ENCODE measurements around the gene CCDC191. TPM values are rescaled to one million over a fixed set of nuclear protein-coding genes. Genes with fewer than 3 reads are reported as not detected.

The CCDC191 gene
- total RNA-seq (2014; rRNA removed; shearing (Covaris generic); ENCODE audit: low replicate concordance): 0.14 and 0.23 TPM in 2 replicates

- DNase-seq (ENCODE audit: low read depth): peak; percentile 97
- in situ Hi-C loops (cut with HindIII; ENCODE audit: low pct_unique_long_range_greater_than_20kb, low sequenced_read_pairs): no loop called here
Observed at GRCh38 chr3:114056130-114057010, at the start of gene CCDC191, which contains the start of gene QTRT2. TSS of gene CCDC191 (minus strand) at chr3:114056526. CDS start at chr3:114056466, 60 bp downstream. TSS of gene QTRT2 (plus strand) at chr3:114056737. CDS start at chr3:114065258, 8,521 bp downstream.

GRCh38 chr3:114104414-114104813 lies 48.1 kb upstream of the CCDC191 start:
- DNase-seq (ENCODE audit: low read depth): no peak
- in situ Hi-C loops (cut with HindIII; ENCODE audit: low pct_unique_long_range_greater_than_20kb, low sequenced_read_pairs): no loop called here

- DNase-seq (ENCODE audit: low read depth): no peak
- in situ Hi-C loops (cut with HindIII; ENCODE audit: low pct_unique_long_range_greater_than_20kb, low sequenced_read_pairs): no loop called here
Observed at GRCh38 chr3:114103858-114104257, 47.5 kb upstream of the CCDC191 start.

GRCh38 chr3:114103181-114103580 lies 46.9 kb upstream of the CCDC191 start:
- DNase-seq (ENCODE audit: low read depth): no peak
- in situ Hi-C loops (cut with HindIII; ENCODE audit: low pct_unique_long_range_greater_than_20kb, low sequenced_read_pairs): no loop called here

- DNase-seq (ENCODE audit: low read depth): no peak
- in situ Hi-C loops (cut with HindIII; ENCODE audit: low pct_unique_long_range_greater_than_20kb, low sequenced_read_pairs): no loop called here
Observed at GRCh38 chr3:114101101-114101500, 44.8 kb upstream of the CCDC191 start.

GRCh38 chr3:114095796-114096195 lies 39.5 kb upstream of the CCDC191 start:
- no peak for DNase-seq (ENCODE audit: low read depth)
- in situ Hi-C loops (cut with HindIII; ENCODE audit: low pct_unique_long_range_greater_than_20kb, low sequenced_read_pairs): no loop called here

GRCh38 chr3:114093596-114093995 lies 37.3 kb upstream of the CCDC191 start:
- DNase-seq (ENCODE audit: low read depth): peak; percentile 7
- in situ Hi-C loops (cut with HindIII; ENCODE audit: low pct_unique_long_range_greater_than_20kb, low sequenced_read_pairs): no loop called here

- in situ Hi-C loops (cut with HindIII; ENCODE audit: low pct_unique_long_range_greater_than_20kb, low sequenced_read_pairs): no loop called here
- no peak for DNase-seq (ENCODE audit: low read depth)
Observed at GRCh38 chr3:114093016-114093380, 36.7 kb upstream of the CCDC191 start.

- in situ Hi-C loops (cut with HindIII; ENCODE audit: low pct_unique_long_range_greater_than_20kb, low sequenced_read_pairs): no loop called here
- no peak for DNase-seq (ENCODE audit: low read depth)
Observed at GRCh38 chr3:114092151-114093015, 36.1 kb upstream of the CCDC191 start.

GRCh38 chr3:114089675-114090074 lies 33.3 kb upstream of the CCDC191 start:
- in situ Hi-C loops (cut with HindIII; ENCODE audit: low pct_unique_long_range_greater_than_20kb, low sequenced_read_pairs): no loop called here
- no peak for DNase-seq (ENCODE audit: low read depth)

GRCh38 chr3:114086356-114086755 lies 30.0 kb upstream of the CCDC191 start:
- in situ Hi-C loops (cut with HindIII; ENCODE audit: low pct_unique_long_range_greater_than_20kb, low sequenced_read_pairs): no loop called here
- DNase-seq (ENCODE audit: low read depth): no peak

- in situ Hi-C loops (cut with HindIII; ENCODE audit: low pct_unique_long_range_greater_than_20kb, low sequenced_read_pairs): no loop called here
Observed at GRCh38 chr3:114083112-114083511, 26.8 kb upstream of the CCDC191 start.

GRCh38 chr3:114081037-114081436 lies 24.7 kb upstream of the CCDC191 start:
- in situ Hi-C loops (cut with HindIII; ENCODE audit: low pct_unique_long_range_greater_than_20kb, low sequenced_read_pairs): no loop called here
- DNase-seq (ENCODE audit: low read depth): no peak

More at GRCh38 chr3:114083112-114083511, 26.8 kb upstream of the CCDC191 start:
- DNase-seq (ENCODE audit: low read depth): no peak

GRCh38 chr3:114080201-114080600 lies 23.9 kb upstream of the CCDC191 start:
- in situ Hi-C loops (cut with HindIII; ENCODE audit: low pct_unique_long_range_greater_than_20kb, low sequenced_read_pairs): no loop called here
- DNase-seq (ENCODE audit: low read depth): no peak

GRCh38 chr3:114079761-114080160 lies 23.4 kb upstream of the CCDC191 start:
- no peak for DNase-seq (ENCODE audit: low read depth)
- in situ Hi-C loops (cut with HindIII; ENCODE audit: low pct_unique_long_range_greater_than_20kb, low sequenced_read_pairs): no loop called here

- in situ Hi-C loops (cut with HindIII; ENCODE audit: low pct_unique_long_range_greater_than_20kb, low sequenced_read_pairs): no loop called here
- no peak for DNase-seq (ENCODE audit: low read depth)
Observed at GRCh38 chr3:114078126-114078525, 21.8 kb upstream of the CCDC191 start.

- in situ Hi-C loops (cut with HindIII; ENCODE audit: low pct_unique_long_range_greater_than_20kb, low sequenced_read_pairs): no loop called here
- DNase-seq (ENCODE audit: low read depth): no peak
Observed at GRCh38 chr3:114076711-114077110, 20.4 kb upstream of the CCDC191 start.

- no peak for DNase-seq (ENCODE audit: low read depth)
- in situ Hi-C loops (cut with HindIII; ENCODE audit: low pct_unique_long_range_greater_than_20kb, low sequenced_read_pairs): no loop called here
Observed at GRCh38 chr3:114071786-114072185, 15.5 kb upstream of the CCDC191 start.

GRCh38 chr3:114068336-114068735 lies 12.0 kb upstream of the CCDC191 start:
- DNase-seq (ENCODE audit: low read depth): no peak

More at GRCh38 chr3:114068336-114068735, 12.0 kb upstream of the CCDC191 start:
- in situ Hi-C loops (cut with HindIII; ENCODE audit: low pct_unique_long_range_greater_than_20kb, low sequenced_read_pairs): no loop called here
